ENCODE results near the gene GABRG3. TPM values are rescaled to one million over a fixed set of nuclear protein-coding genes. Genes with fewer than 3 reads are reported as not detected.

GABRG3 gene
- polyA plus RNA-seq (2012; ENCODE audit: insufficient read depth, insufficient read length, low read depth) = 1.2 TPM

GRCh38 chr15:26970712-26971210 lies at the start of gene GABRG3:
Gene GABRG3 (plus strand): TSS chr15:26971181.
- peak; percentile 52 for DNase-seq
- TF ChIP-seq CTCF (IDR thresholded peaks at IDR 0.05; ENCODE audit: low read depth, low read length) = no peak
- H3K36me3 ChIP-seq = no peaks in the 10 kb centered on the region
- no peaks in the 10 kb centered on the region for H3K4me1 ChIP-seq
- peak within 1 kb of the TSS; percentile 41 for H3K4me3 ChIP-seq (ENCODE audit: low read depth, low read length)
- no peaks in the 10 kb centered on the region for H3K9me3 ChIP-seq
- peaks cover 35% of the 10 kb centered on the region for H3K27me3 ChIP-seq

GRCh38 chr15:26921433-26921832 lies 49.5 kb upstream of the GABRG3 start:
- no peak overlapping the region for H3K4me3 ChIP-seq (ENCODE audit: low read depth, low read length)
- no peaks in the 10 kb centered on the region for H3K36me3 ChIP-seq
- no peak for TF ChIP-seq CTCF (IDR thresholded peaks at IDR 0.05; ENCODE audit: low read depth, low read length)
- DNase-seq = no peak
- no peaks in the 10 kb centered on the region for H3K4me1 ChIP-seq
- no peaks in the 10 kb centered on the region for H3K27me3 ChIP-seq
- no peaks in the 10 kb centered on the region for H3K9me3 ChIP-seq

GRCh38 chr15:26926081-26926480 lies 44.9 kb upstream of the GABRG3 start:
- no peak for DNase-seq
- no peaks in the 10 kb centered on the region; the same call in 1 of the 2 replicates for H3K27me3 ChIP-seq
- no peaks in the 10 kb centered on the region for H3K4me1 ChIP-seq
- H3K36me3 ChIP-seq = no peaks in the 10 kb centered on the region
- H3K4me3 ChIP-seq (ENCODE audit: low read depth, low read length) = no peak overlapping the region
- no peak for TF ChIP-seq CTCF (IDR thresholded peaks at IDR 0.05; ENCODE audit: low read depth, low read length)
- no peaks in the 10 kb centered on the region for H3K9me3 ChIP-seq

- H3K36me3 ChIP-seq = no peaks in the 10 kb centered on the region
- TF ChIP-seq CTCF (IDR thresholded peaks at IDR 0.05; ENCODE audit: low read depth, low read length) = no peak
- no peak for DNase-seq
- H3K27me3 ChIP-seq = no peaks in the 10 kb centered on the region; the same call in 1 of the 2 replicates
- H3K4me1 ChIP-seq = no peaks in the 10 kb centered on the region
- H3K9me3 ChIP-seq = no peaks in the 10 kb centered on the region
- no peak overlapping the region for H3K4me3 ChIP-seq (ENCODE audit: low read depth, low read length)
Observed at GRCh38 chr15:26928051-26928450, 42.9 kb upstream of the GABRG3 start.

GRCh38 chr15:26929588-26929987 lies 41.4 kb upstream of the GABRG3 start:
- no peaks in the 10 kb centered on the region for H3K36me3 ChIP-seq
- DNase-seq = no peak
- no peaks in the 10 kb centered on the region for H3K9me3 ChIP-seq
- H3K27me3 ChIP-seq = no peaks in the 10 kb centered on the region; the same call in 1 of the 2 replicates
- H3K4me1 ChIP-seq = no peaks in the 10 kb centered on the region
- H3K4me3 ChIP-seq (ENCODE audit: low read depth, low read length) = no peak overlapping the region
- no peak for TF ChIP-seq CTCF (IDR thresholded peaks at IDR 0.05; ENCODE audit: low read depth, low read length)

GRCh38 chr15:26934848-26935247 lies 36.1 kb upstream of the GABRG3 start:
- TF ChIP-seq CTCF (IDR thresholded peaks at IDR 0.05; ENCODE audit: low read depth, low read length) = no peak
- DNase-seq = no peak
- Histone ChIP-seq H3K36me3 (no peaks in the 10 kb centered on the region), H3K4me1 (no peaks in the 10 kb centered on the region), H3K27me3 (no peaks in the 10 kb centered on the region), H3K9me3 (no peaks in the 10 kb centered on the region), H3K4me3 (ENCODE audit: low read depth, low read length) (no peak overlapping the region)
